ENCODE results near the gene ADCYAP1R1.

- TF ChIP-seq CTCF (IDR thresholded peaks at IDR 0.05), result no peak
- no peak for TF ChIP-seq EP300 (IDR thresholded peaks at IDR 0.05)
Measured at GRCh38 chr7:31096877-31097258, 44.8 kb downstream of the ADCYAP1R1 start.

Measured in tibial nerve (tissue), 4 donors.